H1 (cell line): Measurements from ENCODE around the gene OSCAR. TPM values are rescaled to one million over a fixed set of nuclear protein-coding genes. Genes with fewer than 3 reads are reported as not detected.

Experiments
- CTCF ChIA-PET: fragments of 300-600 bp; sonication (Branson Sonifier 250); formaldehyde crosslinking; loops from one replicate; lab custom pipeline; 2021; ENCODE audit not compliant: partially characterized antibody; lab: Charles Lee
- POLR2A ChIA-PET: fragments of 300-600 bp; sonication (Branson Sonifier 250); formaldehyde crosslinking; loops from one replicate; lab custom pipeline; 2021; ENCODE audit warnings: inconsistent platforms; ENCODE audit not compliant: partially characterized antibody; lab: Charles Lee
- DNase-seq, 2 experiments: peaks; one replicate each; pipeline versions ENCODE4 v3.0.0 to v3.0.0-alpha.2; 2010 to 2022; ENCODE audit warnings: low spot score in 2 of 2, low read depth in 1 of 2, mixed read lengths in 1 of 2
- FAIRE-seq: peaks from 2 replicates; lab custom pipeline; 2011; peaks lifted over from hg19 to GRCh38; lab: Jason Lieb, UNC
- H2AFZ ChIP-seq: 2 replicates; pipeline ENCODE4 v1.8.1; 2012; ENCODE audit warnings: low read length, inconsistent platforms
- H2AK5ac ChIP-seq: 2 replicates; pipeline ENCODE4 v1.6.1; 2013; ENCODE audit warnings: low read depth, low read length
- H2BK120ac ChIP-seq: replicated peaks from 2 replicates; pipeline ENCODE3; 2013; ENCODE audit warnings: low read depth, low read length, inconsistent platforms
- H2BK12ac ChIP-seq: 2 replicates; pipeline ENCODE4 v1.6.1; 2013; ENCODE audit warnings: low read depth, low read length
- H2BK15ac ChIP-seq: 2 replicates; pipeline ENCODE4 v1.6.1; 2013; ENCODE audit warnings: low read length
- H2BK20ac ChIP-seq: 2 replicates; pipeline ENCODE4 v1.6.1; 2013; ENCODE audit warnings: low read length
- H2BK5ac ChIP-seq: 2 replicates; pipeline ENCODE4 v1.6.1; 2013; ENCODE audit warnings: low read depth, low read length
- H3K14ac ChIP-seq: 2 replicates; pipeline ENCODE4 v1.6.1; 2013; ENCODE audit warnings: inconsistent platforms; ENCODE audit not compliant: insufficient read length
- H3K18ac ChIP-seq: 2 replicates; pipeline ENCODE4 v1.6.1; 2013; ENCODE audit warnings: low read length; ENCODE audit errors: extremely low read depth
- H3K23ac ChIP-seq: 2 replicates; pipeline ENCODE4 v1.6.1; 2013; ENCODE audit warnings: inconsistent platforms; ENCODE audit not compliant: insufficient read length
- H3K23me2 ChIP-seq: 2 replicates; pipeline ENCODE4 v1.6.1; 2013; ENCODE audit warnings: low read depth, low read length
- H3K27ac ChIP-seq: 2 replicates; pipeline ENCODE4 v1.6.1; 2011; ENCODE audit warnings: low read depth, low read length, inconsistent platforms
- H3K27me3 ChIP-seq, 4 experiments: replicated peaks in 1 of 4; 1 replicate in 1 of 4; 2 replicates in 3 of 4; pipeline versions ENCODE4 v1.6.1 to v1.8.1; 2011 to 2013; ENCODE audit warnings: low read length in 3 of 4, mild to moderate bottlenecking in 3 of 4, inconsistent platforms in 2 of 4, mixed read lengths in 2 of 4, moderate library complexity in 1 of 4; ENCODE audit not compliant: control insufficient read depth in 3 of 4, insufficient read depth in 3 of 4; ENCODE audit errors: extremely low read depth in 1 of 4
- H3K36me3 ChIP-seq, 4 experiments: 2 replicates each; pipeline versions ENCODE4 v1.6.1 to v1.8.1; 2011 to 2013; ENCODE audit warnings: mild to moderate bottlenecking in 4 of 4, low read length in 3 of 4, moderate library complexity in 2 of 4, control low read depth in 1 of 4, inconsistent platforms in 1 of 4; ENCODE audit not compliant: insufficient read depth in 4 of 4, control insufficient read depth in 2 of 4
- H3K4ac ChIP-seq: replicated peaks from 2 replicates; pipeline ENCODE3; 2013; ENCODE audit warnings: low read length, low read depth, mixed read lengths, inconsistent platforms; ENCODE audit not compliant: insufficient read length
- H3K4me1 ChIP-seq, 4 experiments: replicated peaks in 1 of 4; 1 replicate in 1 of 4; 2 replicates in 3 of 4; pipeline versions ENCODE4 v1.6.1 to v1.8.1; 2011 to 2013; ENCODE audit warnings: low read length in 3 of 4, inconsistent platforms in 2 of 4, mixed read lengths in 1 of 4; ENCODE audit not compliant: insufficient read depth in 4 of 4, control insufficient read depth in 3 of 4
- H3K4me2 ChIP-seq, 2 experiments: 2 replicates each; pipeline versions ENCODE4 v1.6.1 to v1.8.1; 2011 to 2013; ENCODE audit warnings: low read depth in 2 of 2, low read length in 2 of 2, control low read depth in 1 of 2, inconsistent platforms in 1 of 2, mild to moderate bottlenecking in 1 of 2; ENCODE audit not compliant: insufficient read depth in 1 of 2
- H3K4me3 ChIP-seq, 4 experiments: fragments of 200-600, 300-600 bp in 1 of 4; sonication (generic), shearing (Covaris generic), sonication (Bioruptor Twin) in 1 of 4; 2 replicates each; pipeline versions ENCODE4 v1.5.1 to v1.8.1; 2011 to 2016; ENCODE audit warnings: low read length in 4 of 4, low read depth in 3 of 4, control low read depth in 2 of 4, inconsistent platforms in 2 of 4, mild to moderate bottlenecking in 2 of 4, mixed read lengths in 1 of 4, moderate library complexity in 1 of 4; ENCODE audit not compliant: insufficient read depth in 2 of 4; ENCODE audit errors: extremely low read depth in 1 of 4
- H3K56ac ChIP-seq: replicated peaks from 2 replicates; pipeline ENCODE3; 2013; ENCODE audit warnings: low read depth, mild to moderate bottlenecking, mixed read lengths, low read length, inconsistent platforms; ENCODE audit not compliant: insufficient read length
- H3K79me1 ChIP-seq: 2 replicates; pipeline ENCODE4 v1.6.1; 2013; ENCODE audit warnings: low read depth, low read length, control low read depth
- H3K79me2 ChIP-seq, 2 experiments: 2 replicates each; pipeline versions ENCODE4 v1.6.1 to v1.8.1; 2012 to 2013; ENCODE audit warnings: low read length in 2 of 2, mild to moderate bottlenecking in 2 of 2, inconsistent platforms in 1 of 2; ENCODE audit not compliant: insufficient read depth in 2 of 2, control insufficient read depth in 1 of 2
- H3K9ac ChIP-seq, 4 experiments: replicated peaks in 1 of 4; 1 replicate in 1 of 4; 2 replicates in 3 of 4; pipeline versions ENCODE4 v1.6.1 to v1.8.1; 2011 to 2013; ENCODE audit warnings: low read depth in 3 of 4, low read length in 3 of 4, control low read depth in 2 of 4, mild to moderate bottlenecking in 2 of 4, moderate library complexity in 2 of 4, inconsistent platforms in 1 of 4; ENCODE audit errors: extremely low read depth in 1 of 4
- H3K9me3 ChIP-seq, 2 experiments: 2 replicates each; pipeline versions ENCODE4 v1.6.1 to v1.8.1; 2012 to 2013; ENCODE audit warnings: mild to moderate bottlenecking in 2 of 2, moderate library complexity in 2 of 2, control low read depth in 1 of 2, inconsistent platforms in 1 of 2, low read depth in 1 of 2, low read length in 1 of 2, mixed read lengths in 1 of 2; ENCODE audit not compliant: insufficient read depth in 2 of 2
- H4K20me1 ChIP-seq, 2 experiments: replicated peaks in 1 of 2; 2 replicates each; pipeline versions ENCODE3 to v1.8.1; 2011 to 2013; ENCODE audit warnings: inconsistent platforms in 2 of 2, low read length in 2 of 2, mild to moderate bottlenecking in 1 of 2; ENCODE audit not compliant: insufficient read depth in 2 of 2, control insufficient read depth in 1 of 2
- H4K5ac ChIP-seq: 2 replicates; pipeline ENCODE4 v1.6.1; 2013; ENCODE audit warnings: low read length, low read depth, mixed read lengths, inconsistent platforms; ENCODE audit not compliant: insufficient read length
- H4K8ac ChIP-seq: 2 replicates; pipeline ENCODE4 v1.8.0; 2013; ENCODE audit warnings: mild to moderate bottlenecking, moderate library complexity, low read length, inconsistent platforms; ENCODE audit not compliant: insufficient read depth; ENCODE audit errors: extremely low read depth
- H4K91ac ChIP-seq: replicated peaks from 2 replicates; pipeline ENCODE3; 2013; ENCODE audit warnings: low read length, mixed read lengths, inconsistent platforms; ENCODE audit not compliant: insufficient read length
- EZH2 ChIP-seq: fragments of 200-600 bp; sonication (generic); IDR thresholded peaks from 2 replicates; pipeline ENCODE4 v1.7.1; 2012; ENCODE audit warnings: low read depth, mild to moderate bottlenecking, moderate library complexity, low read length, inconsistent platforms; ENCODE audit not compliant: severe bottlenecking
- FOSL1 ChIP-seq: IDR thresholded peaks from 2 replicates; pipeline ENCODE4 v1.6.1; 2011; ENCODE audit warnings: mild to moderate bottlenecking, low read depth, low read length, moderate library complexity; ENCODE audit not compliant: insufficient read depth
- HDAC6 ChIP-seq: IDR thresholded peaks from one replicate; pipeline ENCODE4 v1.7.1; 2012; ENCODE audit warnings: low read depth, mild to moderate bottlenecking, inconsistent platforms, low read length, moderate library complexity
- JUND ChIP-seq: IDR thresholded peaks from 2 replicates; pipeline ENCODE4 v1.6.1; 2011; ENCODE audit warnings: mild to moderate bottlenecking, improper control_type of control experiment, low read length
- NANOG ChIP-seq: IDR thresholded peaks from 2 replicates; pipeline ENCODE4 v1.6.1; 2011; ENCODE audit warnings: low read length, low read depth, mild to moderate bottlenecking, inconsistent platforms; ENCODE audit not compliant: insufficient read depth, poor library complexity, severe bottlenecking
- RAD21 ChIP-seq, 2 experiments: IDR thresholded peaks in 1 of 2; conservative IDR thresholded peaks in 1 of 2; 2 replicates each; pipeline ENCODE4 v1.6.1; 2011; ENCODE audit warnings: low read depth in 2 of 2, low read length in 2 of 2, improper control_type of control experiment in 1 of 2, inconsistent platforms in 1 of 2, mild to moderate bottlenecking in 1 of 2, moderate library complexity in 1 of 2
- RNF2 ChIP-seq: fragments of 200-900, 300-1000 bp; sonication (generic); IDR thresholded peaks from 2 replicates; pipeline ENCODE4 v1.7.1; 2016; ENCODE audit warnings: borderline replicate concordance, low read depth, mild to moderate bottlenecking, antibody characterized with exemption, low read length; ENCODE audit not compliant: poor library complexity, severe bottlenecking; ENCODE audit errors: missing control alignments
- RXRA ChIP-seq: IDR thresholded peaks from 2 replicates; pipeline ENCODE4 v1.6.1; 2011; ENCODE audit warnings: low read depth, mild to moderate bottlenecking, low read length, moderate library complexity; ENCODE audit not compliant: insufficient read depth
- USF2 ChIP-seq: IDR thresholded peaks from 2 replicates; pipeline ENCODE4 v1.6.1; 2011; ENCODE audit warnings: low read length, improper control_type of control experiment
- WGBS, 2 experiments: shearing (Covaris generic) in 1 of 2; methylation state at CpG; one replicate each; pipeline versions ENCODE4 v1.1.6 to v1.1.7; 2013 to 2015; ENCODE audit warnings: low lambda C conversion rate in 2 of 2, mixed read lengths in 2 of 2, inconsistent platforms in 1 of 2, low coverage in 1 of 2, missing lambda C conversion rate in 1 of 2; ENCODE audit not compliant: insufficient replicate concordance in 2 of 2, insufficient coverage in 1 of 2, insufficient read length in 1 of 2; ENCODE audit errors: extremely low coverage in 1 of 2, missing lambda C conversion rate in 1 of 2; 5-methylcytosine and 5-hydroxymethylcytosine counted together
- polyA plus RNA-seq, 7 experiments: library from polyadenylated mRNA; depleted of rRNA in 3 of 7; stranded (reverse) in 5 of 7; unstranded in 2 of 7; fragments of >200 nt in 5 of 7; fragments of 200-250 nt in 2 of 7; gene quantifications; 1 replicate in 5 of 7; 2 replicates in 1 of 7; 4 replicates in 1 of 7; pipeline versions ENCODE4 v1.2.1 to v1.2.3, GENCODE V29; 2011 to 2013; ENCODE audit warnings: missing spikeins in 2 of 7, mixed read lengths in 2 of 7
- total RNA-seq: library from RNA; stranded (reverse); fragmentation: NEBNext Ultra II Directional; extraction: Animal tissue kit (Norgen Biotek cat#: 25700); gene quantifications from 2 replicates; pipeline ENCODE4 v1.2.1, GENCODE V29; 2021

The OSCAR gene
- total and polyA plus RNA-seq, 2 of the 8 experiments (the other 6 are each of a cell fraction or from before 2014, with no cell fraction given) = 1.1 TPM

- no peak overlapping the region for H3K27ac ChIP-seq
- no peak overlapping the region for H4K91ac ChIP-seq
- no peak overlapping the region for H3K4me3 ChIP-seq
- no peak overlapping the region for H3K9ac ChIP-seq
- WGBS, 2 experiments = 85% methylated on average over 7 of the region's 7 CpGs; no CpG with 5 or more reads in 1 of the 2 experiments
- H4K8ac ChIP-seq = no peak overlapping the region
- no peak overlapping the region for H3K4me2 ChIP-seq
- H3K79me1 ChIP-seq = peaks cover 23% of the 10 kb centered on the region
- DNase-seq (no peak), FAIRE-seq (no peak)
- H3K4me1 ChIP-seq = peaks cover 0 to 22% (median 7%) of the 10 kb centered on the region in 4 experiments; a peak in 5 of 7 replicates
- H2AFZ ChIP-seq = no peak overlapping the region
- H3K27me3 ChIP-seq = no peaks in the 10 kb centered on the region
- H4K5ac ChIP-seq = no peak overlapping the region
- peaks cover 36 to 57% (median 51%) of the 10 kb centered on the region in 4 experiments for H3K36me3 ChIP-seq
- no peak overlapping the region for H2BK20ac ChIP-seq
- POLR2A ChIA-PET = interaction anchor here (1.8 to 15.7 kb wide), 2 partner anchors 12 to 27 kb away, joined by 5 to 348 read pairs; partner anchors contain the start of genes LENG1, PRPF31 and TFPT
- no peaks in the 10 kb centered on the region for H3K9me3 ChIP-seq
- H3K4ac ChIP-seq = no peak overlapping the region
- H4K20me1 ChIP-seq = peaks cover 36 to 58% of the 10 kb centered on the region in 2 experiments
- H2BK15ac ChIP-seq = no peak overlapping the region
- H3K14ac ChIP-seq = no peak overlapping the region
- H2BK120ac ChIP-seq = no peak overlapping the region
- no peak overlapping the region for H2BK5ac ChIP-seq
- no peak overlapping the region for H2AK5ac ChIP-seq
- no peak overlapping the region for H3K56ac ChIP-seq
- no peak overlapping the region for H3K23ac ChIP-seq
- no peak overlapping the region for H3K18ac ChIP-seq
- TF ChIP-seq JUND (no peak), EZH2 (no peak), NANOG (no peak), FOSL1 (no peak), HDAC6 (no peak), RNF2 (no peak), RXRA (no peak), USF2 (no peak), RAD21 (IDR thresholded peaks at IDR 0.05 in 1 of 2, conservative IDR thresholded peaks at IDR 0.05 in 1 of 2; ENCODE audit: low read depth in 2 of 2, low read length in 2 of 2) (no peak)
- H3K23me2 ChIP-seq = peaks cover 4% of the 10 kb centered on the region; the same call in 1 of the 2 replicates
- H3K79me2 ChIP-seq = peaks cover 27 to 50% of the 10 kb centered on the region in 2 experiments
- CTCF ChIA-PET = no interaction called here
- no peak overlapping the region for H2BK12ac ChIP-seq
These were observed 41.7 kb upstream of the OSCAR start for GRCh38 chr19:54142166-54142780.
